Activated CD4-positive, alpha-beta T cell treated with anti-CD3 and anti-CD28 coated beads, Interleukin-2, amount 50 U/mL, for 1 hour (primary cell): ENCODE measurements around the gene TTF2.

Experiments used
- DNase-seq: peaks from one replicate; pipeline ENCODE4 v3.0.0-alpha.2; 2020

TTF2 gene

DNA sequence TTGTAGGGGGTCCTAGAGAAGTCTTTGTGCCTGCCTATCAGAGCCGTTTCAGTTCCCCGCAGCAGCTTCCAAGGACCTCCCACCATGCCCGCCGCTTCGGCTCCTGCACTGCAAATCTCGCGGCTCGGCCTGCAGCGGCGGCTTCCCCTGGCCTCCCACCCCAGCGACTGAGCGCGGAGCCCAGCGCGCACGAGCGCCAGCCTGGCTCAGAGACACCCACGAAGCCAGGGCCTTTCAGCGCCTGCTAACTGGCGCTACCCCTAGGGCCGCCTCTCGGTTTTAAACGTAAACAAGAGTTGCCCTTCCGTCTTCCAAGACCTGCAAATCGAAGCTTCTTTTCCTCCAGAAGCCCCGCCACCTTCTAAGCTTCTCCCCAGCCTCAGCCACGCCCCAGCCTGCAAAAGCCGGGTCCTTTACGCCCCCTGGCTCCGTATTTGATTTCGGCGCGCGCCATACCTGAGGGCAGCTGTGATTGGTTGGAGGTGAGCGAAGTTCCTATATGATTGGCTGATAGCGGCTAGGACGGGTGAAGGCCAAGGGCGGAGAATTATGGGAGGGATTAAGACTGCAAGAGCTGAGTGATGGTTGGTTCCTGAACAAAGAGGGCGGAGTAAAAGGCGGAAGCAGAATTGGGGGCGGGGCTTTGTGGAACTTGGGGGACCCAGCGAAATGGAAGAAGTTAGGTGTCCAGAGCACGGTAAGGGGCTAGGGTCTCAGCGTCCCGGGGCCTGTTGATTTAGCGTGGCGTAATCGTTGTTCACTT is at the start of gene TTF2:
TSS of gene TTF2 (plus strand) at position 649 of the 763 bp plus-strand sequence. CDS start at position 670, 21 bp downstream.
- peak; percentile 90 for DNase-seq

DNA sequence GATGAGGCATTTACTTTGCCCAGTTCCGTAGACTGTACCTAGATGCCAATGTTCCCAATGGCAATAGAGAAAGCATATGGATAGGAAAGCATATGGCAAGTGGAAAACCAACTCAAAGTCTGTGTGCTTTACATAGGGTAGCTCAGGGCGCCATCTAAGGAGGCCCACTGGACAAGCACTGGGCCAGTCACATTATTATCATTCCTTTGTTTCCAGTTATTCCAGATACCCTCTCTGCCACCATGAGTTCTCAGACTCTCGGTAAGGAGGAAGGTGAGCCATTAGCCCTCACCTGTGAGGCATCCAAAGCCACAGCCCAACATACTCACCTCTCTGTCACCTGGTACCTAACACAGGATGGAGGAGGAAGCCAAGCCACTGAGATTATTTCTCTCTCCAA is 48.8 kb upstream of the TTF2 start:
- DNase-seq: no peak

DNA sequence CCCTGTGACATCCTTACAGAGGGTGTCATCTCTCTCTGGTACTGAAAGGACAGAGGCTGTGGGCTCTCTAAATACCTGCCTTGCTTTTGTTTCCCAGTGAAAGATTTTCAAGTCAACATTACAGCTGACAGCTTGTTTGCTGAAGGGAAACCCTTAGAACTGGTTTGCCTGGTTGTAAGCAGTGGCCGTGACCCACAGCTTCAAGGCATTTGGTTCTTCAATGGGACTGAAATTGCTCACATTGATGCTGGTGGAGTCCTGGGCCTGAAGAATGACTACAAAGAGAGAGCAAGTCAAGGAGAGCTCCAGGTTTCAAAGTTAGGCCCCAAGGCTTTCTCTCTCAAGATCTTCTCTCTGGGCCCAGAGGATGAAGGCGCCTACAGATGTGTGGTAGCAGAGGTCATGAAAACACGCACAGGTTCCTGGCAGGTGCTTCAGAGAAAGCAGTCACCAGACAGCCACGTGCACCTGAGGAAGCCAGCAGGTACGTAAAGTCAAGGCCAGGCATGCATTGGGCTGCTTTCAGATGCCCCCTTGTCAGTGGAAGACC is 46.7 kb upstream of the TTF2 start:
- DNase-seq: no peak

DNA sequence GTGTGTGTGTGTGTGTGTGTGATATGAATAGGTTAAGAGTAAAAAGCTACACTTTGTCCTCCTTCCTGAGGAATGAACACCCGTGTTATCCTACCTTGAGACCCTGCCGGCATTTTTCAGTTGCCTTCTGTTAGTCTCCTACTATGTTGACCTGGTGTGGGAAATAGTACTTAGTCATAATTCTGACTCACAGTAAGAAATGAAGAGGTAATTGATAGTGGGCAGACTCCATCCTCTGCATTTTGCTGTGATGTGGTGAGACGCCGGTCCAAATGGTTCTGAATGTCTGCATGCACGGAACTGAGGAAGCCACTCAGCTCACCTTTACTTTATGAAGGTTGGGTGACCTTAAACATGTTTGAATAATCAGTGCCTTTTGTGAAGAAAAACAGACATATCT is 45.9 kb upstream of the TTF2 start:
- DNase-seq: no peak

DNA sequence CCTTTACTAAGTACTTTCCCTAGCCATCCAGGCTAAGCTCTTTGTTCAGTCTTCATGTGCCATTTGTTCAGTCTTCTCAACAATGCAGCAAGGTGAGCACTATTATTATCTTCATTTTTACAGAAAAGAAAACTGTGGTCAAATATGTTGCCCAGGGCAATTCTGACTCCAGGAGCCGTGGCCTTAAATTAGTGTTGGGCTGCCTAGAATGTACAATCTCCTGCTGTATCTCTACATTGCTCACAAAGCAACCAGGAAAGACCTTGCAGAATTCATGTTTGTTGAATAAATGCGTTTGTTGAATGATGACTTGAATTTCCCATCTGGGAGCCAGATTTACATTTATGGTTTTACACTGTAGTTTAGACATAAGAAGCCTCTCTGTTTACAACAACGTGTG is 44.4 kb upstream of the TTF2 start:
- no peak for DNase-seq

DNA sequence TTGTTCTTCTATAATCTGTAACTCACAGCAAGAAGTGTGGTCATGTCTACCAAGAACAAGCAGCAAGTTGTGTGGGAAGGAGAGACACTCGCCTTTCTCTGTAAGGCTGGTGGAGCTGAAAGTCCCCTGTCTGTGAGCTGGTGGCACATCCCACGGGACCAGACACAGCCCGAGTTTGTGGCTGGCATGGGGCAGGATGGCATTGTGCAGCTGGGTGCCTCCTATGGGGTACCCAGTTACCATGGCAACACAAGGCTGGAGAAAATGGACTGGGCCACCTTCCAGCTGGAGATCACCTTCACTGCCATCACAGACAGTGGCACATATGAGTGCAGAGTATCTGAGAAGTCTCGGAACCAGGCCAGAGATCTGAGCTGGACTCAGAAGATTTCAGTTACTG is 43.1 kb upstream of the TTF2 start:
- DNase-seq: no peak

DNA sequence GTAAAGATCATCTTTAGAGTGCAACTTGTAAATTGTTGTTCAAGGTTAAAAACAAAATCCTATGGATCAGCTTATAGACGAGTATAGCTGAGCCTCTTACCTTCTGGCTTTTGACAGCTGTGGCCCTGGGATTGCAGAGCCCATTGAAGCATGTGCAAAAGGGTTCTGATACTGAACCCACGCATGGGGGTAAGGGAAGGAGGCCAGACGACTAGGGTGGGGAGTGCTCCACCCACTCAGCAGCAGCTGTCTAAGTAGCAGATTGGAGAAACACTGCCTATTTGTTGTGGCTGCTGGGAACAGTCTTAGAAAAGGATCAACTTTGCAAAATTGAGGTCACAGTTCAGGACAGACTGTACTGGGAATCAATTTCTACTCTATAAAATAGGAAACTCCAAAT is 42.5 kb upstream of the TTF2 start:
- no peak for DNase-seq

DNA sequence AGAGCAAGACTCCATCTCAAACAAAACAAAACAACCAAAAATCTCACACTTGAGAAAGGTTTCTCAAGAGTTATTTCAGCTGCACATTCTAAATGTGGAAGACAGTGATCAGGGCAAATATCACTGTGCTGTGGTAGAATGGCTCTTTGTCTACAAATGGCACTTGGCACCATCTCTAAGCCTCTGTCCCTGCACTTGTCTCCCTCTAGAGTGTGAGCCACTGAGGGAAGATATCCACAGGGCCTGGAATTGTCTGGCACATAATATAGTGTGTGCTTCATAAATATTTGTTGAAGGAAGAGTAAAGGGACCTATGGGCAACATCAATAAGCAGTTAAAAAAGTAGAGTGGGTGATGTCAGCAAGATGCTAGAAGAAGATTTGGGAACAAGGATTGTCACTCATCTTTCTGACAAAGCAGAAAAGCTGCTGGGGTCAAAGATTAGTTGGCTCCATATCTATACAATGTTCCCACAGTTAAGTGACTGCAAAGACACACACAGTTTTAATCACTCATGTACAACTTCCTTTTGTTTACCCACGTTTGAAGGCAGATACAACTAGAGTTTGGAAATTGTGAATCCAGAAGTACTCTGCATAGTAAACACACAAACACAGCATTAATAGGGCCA is 39.5 kb upstream of the TTF2 start:
- no peak for DNase-seq

DNA sequence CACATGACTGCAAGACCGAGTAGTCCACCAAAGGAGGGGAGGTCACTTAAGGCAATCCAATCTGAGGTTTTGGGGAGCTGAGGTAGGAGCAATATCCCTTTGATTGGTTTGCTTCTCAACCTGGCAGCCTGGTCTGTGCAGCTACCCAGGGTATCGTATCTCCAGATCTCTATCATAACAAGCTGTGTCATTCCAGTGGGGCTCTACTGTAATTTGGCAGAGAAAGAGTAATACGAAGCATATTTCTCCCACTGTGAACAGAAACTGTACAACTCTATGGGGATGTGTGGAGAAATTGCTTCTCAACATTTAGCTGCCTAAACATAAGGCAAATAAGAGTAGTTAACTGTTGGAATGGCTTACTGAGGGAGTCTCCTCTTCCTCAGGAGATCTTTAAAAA is 38.0 kb upstream of the TTF2 start:
- no peak for DNase-seq

DNA sequence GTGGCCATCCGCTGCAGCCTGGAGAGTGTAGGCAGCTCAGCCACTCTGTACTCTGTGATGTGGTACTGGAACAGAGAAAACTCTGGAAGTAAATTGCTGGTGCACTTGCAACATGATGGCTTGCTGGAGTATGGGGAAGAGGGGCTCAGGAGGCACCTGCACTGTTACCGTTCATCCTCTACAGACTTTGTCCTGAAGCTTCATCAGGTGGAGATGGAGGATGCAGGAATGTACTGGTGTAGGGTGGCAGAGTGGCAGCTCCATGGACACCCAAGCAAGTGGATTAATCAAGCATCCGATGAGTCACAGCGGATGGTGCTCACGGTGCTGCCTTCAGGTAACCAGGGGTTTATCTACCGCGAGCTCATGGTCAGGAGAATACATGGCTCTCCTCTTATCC is 34.6 kb upstream of the TTF2 start:
- no peak for DNase-seq

DNA sequence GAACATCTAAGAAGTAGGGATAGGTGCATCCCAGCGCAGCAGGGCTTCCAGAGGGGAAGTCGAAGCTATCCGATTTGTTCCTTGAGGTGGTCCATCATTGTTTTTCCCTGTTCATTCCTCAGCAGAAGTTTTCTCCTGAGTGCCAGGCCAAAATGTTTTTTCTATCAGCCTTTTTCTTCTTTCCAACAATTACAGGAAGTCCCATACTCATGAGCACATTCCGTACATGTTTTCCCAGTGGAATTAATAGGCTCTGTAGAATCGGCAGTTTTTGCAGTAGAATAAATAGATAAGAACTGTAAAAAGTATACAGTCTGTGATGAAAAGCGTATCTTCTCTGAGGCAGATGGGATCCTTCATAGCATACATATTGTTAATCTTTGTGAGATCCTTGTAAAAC is 33.8 kb upstream of the TTF2 start:
- DNase-seq: no peak

DNA sequence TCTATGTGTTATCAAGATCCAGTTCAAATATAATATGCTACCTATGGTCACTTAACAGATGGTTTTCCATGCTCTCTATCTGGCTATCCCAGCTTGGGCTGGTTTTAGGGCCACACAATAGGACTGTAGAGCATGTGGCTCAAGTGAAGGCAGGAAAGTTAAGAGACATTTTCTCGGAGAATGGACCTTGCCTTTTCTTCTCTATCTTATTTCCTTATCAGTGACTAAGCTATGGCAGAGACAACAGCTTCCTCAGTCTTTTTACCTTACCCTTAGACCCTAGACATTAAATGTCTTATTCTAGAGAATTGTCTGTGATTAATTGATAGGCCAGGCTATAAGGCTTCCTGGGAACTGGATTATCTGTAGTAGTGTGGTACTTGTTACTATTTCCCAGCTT is 30.4 kb upstream of the TTF2 start:
- DNase-seq: no peak

DNA sequence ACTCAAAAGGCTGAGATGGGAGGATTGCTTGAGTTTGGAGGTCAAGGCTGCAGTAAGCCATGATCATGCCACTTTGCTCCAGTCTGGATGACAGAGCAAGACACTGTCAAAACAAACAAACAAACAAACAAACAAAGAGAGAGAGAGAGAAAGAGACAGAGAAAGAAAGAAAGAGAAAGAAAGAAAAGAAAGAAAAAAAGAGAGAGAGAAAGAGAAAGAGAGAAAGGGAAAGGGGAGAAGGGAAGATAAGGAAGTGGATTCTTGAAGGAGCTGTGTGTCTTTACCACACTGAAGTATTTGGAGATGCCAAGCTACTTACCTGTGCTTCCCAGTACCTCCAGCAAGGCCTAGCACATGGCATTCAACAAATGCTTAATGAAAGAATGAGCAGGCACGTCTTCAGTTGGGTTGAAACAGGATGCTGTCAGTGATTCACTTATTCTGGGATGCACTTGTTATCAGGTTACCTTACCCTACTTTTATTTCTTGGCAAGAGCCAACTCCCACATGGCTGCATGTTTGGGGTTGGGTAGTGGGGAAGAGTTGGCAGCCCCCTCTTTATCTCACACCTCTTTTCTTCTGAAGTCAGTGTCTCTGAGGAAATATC is 29.8 kb upstream of the TTF2 start:
- DNase-seq: no peak

DNA sequence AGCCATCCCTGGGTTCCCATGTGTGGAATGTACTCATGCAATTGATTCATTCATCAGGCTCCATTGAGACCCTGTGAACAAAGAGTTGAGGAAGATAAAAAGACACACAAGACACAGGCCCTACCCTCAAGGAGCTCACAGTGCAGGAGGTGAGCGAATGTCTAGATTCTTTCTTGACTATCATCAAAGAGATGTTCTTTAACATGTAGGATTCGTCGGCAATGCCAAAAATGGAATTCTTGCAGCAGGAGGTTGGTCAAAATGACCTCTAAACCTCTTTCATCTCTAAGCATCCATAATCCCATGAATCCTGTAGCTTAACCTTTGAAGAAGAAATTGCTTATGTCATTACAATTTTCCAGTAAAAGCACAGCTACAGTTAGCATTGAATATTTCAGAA is 27.9 kb upstream of the TTF2 start:
- DNase-seq: no peak

DNA sequence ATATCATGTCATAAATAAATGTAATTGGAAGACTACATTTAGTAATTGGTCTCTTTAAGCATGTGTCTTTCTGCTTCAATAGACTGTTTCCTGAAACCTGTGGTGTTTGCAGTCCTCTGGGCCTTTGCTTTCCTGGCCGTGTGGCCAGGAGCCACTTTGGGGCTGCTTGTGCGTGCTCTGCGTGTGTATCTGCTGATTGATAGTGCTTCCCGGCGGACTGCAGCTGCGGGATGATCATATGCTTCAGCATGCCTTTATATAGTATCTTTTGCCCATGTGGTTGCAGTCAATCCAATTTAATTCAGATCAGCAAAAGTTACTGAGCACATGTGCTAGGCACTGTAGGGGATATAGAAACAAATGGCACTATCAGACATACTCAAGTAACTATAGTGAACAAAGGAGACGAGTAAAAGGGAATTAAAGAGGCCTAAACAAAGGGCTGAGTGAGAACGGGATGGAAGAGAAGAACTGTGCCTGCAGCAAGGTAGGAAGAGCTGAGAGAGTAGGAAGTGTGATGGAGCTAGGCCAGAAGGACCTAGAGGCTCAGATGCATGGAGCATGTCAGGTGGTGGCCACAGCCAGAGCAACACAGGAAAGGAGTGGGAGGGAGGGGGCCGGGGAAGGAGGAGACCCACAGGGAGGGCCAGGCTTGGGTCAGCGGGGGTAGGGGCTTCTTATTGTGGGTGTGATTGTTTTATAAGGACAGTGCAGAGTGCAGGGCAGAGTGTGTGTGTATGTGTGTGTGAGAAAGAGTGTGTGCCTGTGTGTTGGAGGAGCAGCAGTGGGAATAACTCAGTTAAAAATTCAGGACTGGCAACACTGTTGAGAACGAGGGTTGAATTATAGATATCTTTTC is 27.2 kb upstream of the TTF2 start:
- DNase-seq: no peak

DNA sequence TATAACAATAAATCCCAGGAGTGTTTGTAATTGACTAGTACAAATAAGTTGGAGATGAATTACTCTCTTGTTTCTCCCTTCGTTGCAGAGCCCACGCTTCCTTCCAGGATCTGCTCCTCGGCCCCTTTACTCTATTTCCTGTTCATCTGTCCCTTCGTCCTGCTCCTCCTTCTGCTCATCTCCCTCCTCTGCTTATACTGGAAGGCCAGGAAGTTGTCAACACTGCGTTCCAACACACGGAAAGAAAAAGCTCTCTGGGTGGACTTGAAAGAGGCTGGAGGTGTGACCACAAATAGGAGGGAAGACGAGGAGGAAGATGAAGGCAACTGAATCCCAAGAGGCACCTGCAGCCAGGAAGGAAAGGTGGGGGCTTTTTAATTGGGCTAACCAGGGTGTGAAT is 26.4 kb upstream of the TTF2 start:
- no peak for DNase-seq

DNA sequence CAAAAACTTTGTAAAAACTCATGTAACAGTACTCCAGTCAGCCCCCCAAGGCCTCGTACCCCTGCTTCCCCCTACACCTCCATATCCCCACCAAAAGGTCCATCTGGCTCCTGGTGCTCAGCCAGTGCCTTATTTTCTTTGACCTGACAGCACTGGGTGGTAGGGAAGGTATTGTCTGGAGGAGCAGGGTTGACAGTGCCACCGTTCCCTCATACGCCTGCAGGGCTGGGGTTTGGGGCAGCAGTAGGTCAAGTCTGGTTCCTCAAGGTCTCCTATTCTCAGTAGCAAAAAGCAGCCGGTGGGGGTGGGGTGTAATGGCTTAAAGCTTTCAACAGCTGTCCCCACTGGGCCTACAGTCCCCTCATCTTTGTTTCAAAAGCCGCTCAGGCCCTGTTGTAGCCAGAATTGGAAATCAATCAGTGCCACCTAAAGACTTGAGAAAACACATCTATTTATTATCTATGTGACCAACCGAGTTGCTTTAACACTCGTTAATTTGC is 25.3 kb upstream of the TTF2 start:
- no peak for DNase-seq

DNA sequence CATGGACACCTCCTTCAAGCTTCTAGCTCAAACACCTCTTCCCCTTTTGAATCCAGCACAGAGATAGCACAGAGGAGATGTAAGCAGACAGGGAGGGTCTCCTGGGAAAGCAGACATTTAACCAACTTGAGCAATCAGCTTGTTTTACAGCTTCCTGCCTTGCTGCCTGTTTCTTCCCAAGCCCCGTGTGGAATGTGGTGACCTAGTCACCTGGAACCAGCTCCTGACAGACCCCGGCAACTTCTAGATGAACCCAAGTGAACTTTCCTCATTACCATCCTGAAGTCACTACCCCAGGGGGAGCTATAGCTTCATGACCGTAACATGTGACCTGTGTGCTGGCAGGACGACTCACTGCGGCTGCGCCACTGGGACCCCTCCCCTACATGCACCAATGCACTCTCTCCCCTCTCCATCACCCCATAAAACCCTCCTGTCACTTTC is 24.1 kb upstream of the TTF2 start:
- DNase-seq: no peak

DNA sequence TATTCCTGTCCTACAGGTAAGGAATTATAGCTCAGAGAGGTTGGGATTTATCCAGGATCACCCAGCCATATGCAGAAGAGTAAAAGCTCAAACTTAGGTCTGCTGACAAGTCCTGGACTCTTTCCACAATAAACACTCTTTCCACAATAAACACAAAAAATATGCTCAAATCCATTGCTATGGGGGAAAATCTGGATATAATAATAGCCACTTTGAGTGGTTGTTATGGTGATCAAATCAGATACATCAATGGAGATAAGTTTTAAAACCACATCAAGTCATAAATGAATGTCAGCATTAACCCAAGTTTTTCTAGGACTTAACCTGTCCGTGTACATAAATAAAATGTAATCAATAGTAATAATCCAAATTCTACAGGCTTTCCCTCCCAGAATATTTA is 22.3 kb upstream of the TTF2 start:
- no peak for DNase-seq

DNA sequence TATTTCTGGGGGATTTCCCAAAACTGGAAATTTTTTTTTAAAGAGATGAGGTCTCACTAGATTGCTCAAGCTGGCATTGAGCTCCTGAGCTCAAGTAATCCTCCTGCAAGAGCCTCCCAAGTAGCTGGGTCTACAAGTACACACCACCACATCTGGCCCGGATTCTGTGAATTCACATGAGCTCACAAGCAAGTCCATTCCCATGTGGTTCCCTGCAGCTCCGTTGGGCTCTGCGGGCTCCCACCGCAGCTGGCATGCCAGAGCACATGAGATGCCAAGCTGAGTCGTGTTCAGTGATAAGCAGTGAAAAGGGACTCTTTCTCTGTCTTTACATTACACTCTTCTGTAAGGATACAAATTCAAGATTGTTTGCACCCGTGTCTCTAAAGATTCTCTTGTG is 21.9 kb upstream of the TTF2 start:
- DNase-seq: no peak

DNA sequence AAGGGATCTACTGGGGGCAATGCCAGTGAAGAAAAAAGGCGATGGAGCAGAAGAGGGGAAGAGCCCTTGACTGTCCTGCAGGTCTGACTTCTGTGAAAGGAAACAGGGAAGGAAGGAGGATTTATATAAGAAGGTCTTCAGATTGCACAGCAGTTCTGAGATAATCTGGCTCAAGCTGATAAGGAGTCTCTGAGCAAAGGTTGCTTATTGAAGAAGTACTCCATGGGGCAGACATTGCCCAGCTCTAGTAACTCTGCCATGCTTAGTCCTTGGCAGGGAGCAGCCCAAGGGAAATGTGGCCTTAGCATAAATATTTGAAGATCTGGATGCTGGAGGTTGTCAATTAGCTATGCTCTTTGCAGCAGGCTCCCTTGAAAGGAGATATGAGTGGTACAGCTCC is 15.9 kb upstream of the TTF2 start:
- no peak for DNase-seq

DNA sequence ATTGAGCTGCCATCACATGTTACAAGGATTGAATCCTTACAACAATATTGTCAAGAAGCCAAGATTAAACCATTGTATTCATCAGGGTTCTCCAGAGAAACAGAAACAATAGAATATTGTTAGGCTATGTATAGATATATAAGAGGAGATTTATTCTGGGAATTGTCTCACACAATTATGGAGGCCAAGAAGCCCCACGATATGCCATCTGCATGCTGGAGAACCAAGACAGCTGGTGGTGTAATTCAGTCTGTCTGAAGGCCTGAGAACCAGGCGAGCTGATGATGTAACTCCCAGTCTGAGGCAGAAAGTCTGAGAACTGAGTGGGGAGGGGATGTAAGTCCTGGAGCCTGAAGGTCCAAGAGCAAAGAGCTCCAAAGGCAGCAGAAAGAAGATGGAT is 14.5 kb upstream of the TTF2 start:
- DNase-seq: no peak

DNA sequence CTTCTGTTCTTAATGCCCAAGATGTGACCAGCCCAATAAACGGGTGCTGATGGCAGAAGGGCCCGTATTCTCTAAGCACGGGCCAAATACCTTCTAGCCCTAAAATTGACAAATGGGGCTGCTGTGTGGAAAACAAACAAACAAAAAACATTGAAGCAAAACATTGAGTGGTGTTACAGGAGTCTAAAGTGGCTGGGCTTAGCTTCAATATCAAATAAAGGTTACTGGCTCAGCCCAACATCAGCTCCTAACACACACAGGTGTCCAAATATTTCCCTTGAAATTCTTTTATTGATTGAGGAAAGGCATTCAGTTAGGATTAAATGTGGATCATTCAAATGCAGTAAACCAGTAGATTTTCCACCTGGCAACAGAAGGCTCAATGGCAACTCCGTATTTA is 13.3 kb upstream of the TTF2 start:
- no peak for DNase-seq
